ENCODE results near the gene IBA57. TPM values are rescaled to one million over a fixed set of nuclear protein-coding genes. Genes with fewer than 3 reads are reported as not detected.
"Not testable (repeated sequence)": the region's sequence is repeated elsewhere in the genome, so short reads cannot be mapped to it uniquely, and the experiment has no call there.

Gene IBA57
- total and polyA plus RNA-seq, 2 of the 8 experiments (the other 6 are each of a cell fraction or from before 2014, with no cell fraction given), result 2.6 to 5.9 TPM

DNA sequence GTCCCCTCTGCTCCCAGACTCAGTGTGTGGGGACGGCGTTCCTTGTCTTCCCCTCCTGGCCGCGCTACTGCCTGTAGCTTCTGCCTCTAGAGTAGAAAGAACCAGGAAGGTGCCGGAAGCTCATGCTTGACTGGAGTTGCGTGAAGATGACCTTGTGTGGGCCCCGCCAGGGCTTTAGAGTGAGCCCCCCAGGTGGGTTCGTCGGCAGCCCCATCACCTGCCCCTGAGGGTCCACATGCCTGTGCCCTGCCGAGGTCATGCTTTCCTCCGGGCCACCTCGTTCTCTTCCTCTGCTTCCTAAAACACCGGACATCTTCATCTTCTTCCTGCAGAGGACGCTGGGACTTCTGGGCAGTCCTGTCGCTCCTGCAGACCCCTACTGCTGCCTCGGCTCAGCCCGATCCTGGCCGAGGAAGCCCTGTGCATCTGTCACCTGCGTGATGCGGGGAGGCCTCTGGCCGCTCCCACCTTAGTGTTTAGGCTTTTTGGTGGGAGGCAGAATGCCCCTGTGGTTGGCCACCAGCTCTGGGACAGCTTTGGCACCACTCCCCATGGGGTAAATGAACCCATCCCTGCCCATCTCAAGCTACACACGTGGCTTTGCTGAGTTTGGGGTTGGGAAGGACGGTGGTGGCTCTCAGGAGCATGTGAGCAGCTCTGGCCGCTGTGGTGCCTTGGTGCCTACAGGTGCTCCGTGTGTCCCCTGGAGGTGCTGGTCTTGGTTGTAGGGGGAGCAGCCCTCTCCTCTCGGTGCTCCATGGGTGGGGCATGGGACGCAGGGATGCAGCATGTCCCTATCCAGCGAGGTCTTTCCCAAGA is 54.6 kb downstream of the IBA57 start (continued):
- TF ChIP-seq BACH1 (IDR thresholded peaks at IDR 0.05; ENCODE audit: low read length) (no peak), YY1 (IDR thresholded peaks at IDR 0.05; ENCODE audit: low read depth, low read length) (no peak), KDM4A (IDR thresholded peaks at IDR 0.05; ENCODE audit: low read depth, low read length, severe bottlenecking) (no peak), RNF2 (IDR thresholded peaks at IDR 0.05; ENCODE audit: borderline replicate concordance, low read depth, low read length, missing control alignments, poor library complexity, severe bottlenecking) (no peak), SP4 (IDR thresholded peaks at IDR 0.05; ENCODE audit: low read length) (no peak), NANOG (IDR thresholded peaks at IDR 0.05; ENCODE audit: insufficient read depth, low read depth, low read length, poor library complexity, severe bottlenecking) (no peak)
- TF ChIP-seq, protein P1, sequence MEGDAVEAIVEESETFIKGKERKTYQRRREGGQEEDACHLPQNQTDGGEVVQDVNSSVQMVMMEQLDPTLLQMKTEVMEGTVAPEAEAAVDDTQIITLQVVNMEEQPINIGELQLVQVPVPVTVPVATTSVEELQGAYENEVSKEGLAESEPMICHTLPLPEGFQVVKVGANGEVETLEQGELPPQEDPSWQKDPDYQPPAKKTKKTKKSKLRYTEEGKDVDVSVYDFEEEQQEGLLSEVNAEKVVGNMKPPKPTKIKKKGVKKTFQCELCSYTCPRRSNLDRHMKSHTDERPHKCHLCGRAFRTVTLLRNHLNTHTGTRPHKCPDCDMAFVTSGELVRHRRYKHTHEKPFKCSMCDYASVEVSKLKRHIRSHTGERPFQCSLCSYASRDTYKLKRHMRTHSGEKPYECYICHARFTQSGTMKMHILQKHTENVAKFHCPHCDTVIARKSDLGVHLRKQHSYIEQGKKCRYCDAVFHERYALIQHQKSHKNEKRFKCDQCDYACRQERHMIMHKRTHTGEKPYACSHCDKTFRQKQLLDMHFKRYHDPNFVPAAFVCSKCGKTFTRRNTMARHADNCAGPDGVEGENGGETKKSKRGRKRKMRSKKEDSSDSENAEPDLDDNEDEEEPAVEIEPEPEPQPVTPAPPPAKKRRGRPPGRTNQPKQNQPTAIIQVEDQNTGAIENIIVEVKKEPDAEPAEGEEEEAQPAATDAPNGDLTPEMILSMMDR (IDR thresholded peaks at IDR 0.05; ENCODE audit: control extremely low read depth in 1 of 3, insufficient read depth in 1 of 3, low read depth in 1 of 3, low read length in 3 of 3), result no peak

DNA sequence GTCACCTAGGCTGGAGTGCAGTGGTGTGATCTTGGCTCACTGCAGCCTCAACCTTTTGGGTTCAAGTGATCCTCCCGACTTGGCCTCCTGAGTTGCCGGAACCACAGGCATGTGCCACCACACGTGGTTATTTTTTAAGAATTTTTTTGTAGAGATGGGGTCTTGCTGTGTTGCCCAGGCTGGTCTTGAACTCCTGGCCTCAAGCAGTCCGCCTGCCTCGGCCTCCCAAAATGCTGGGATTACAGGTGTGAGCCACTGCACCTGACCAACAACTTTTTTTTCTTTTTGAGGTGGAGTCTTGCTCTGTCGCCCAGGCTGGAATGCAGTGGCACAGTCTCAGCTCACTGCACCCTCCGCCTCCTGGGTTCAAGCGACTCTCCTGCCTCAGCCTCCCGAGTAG is 55.5 kb downstream of the IBA57 start:
- H2BK15ac ChIP-seq (ENCODE audit: low read length); H2AFZ ChIP-seq (ENCODE audit: low read length); H2BK20ac ChIP-seq (ENCODE audit: low read length); H2BK12ac ChIP-seq (ENCODE audit: low read depth, low read length); FAIRE-seq; H2BK120ac ChIP-seq (replicated peaks; ENCODE audit: low read depth, low read length); H3K4ac ChIP-seq (replicated peaks; ENCODE audit: insufficient read length, low read depth, low read length); H4K91ac ChIP-seq (replicated peaks; ENCODE audit: insufficient read length, low read length); H3K9ac ChIP-seq (replicated peaks in 1 of 4; ENCODE audit: extremely low read depth in 1 of 4, low read depth in 3 of 4, low read length in 3 of 4); H3K23me2 ChIP-seq (ENCODE audit: low read depth, low read length); H3K4me1 ChIP-seq (replicated peaks in 1 of 4; ENCODE audit: control insufficient read depth in 3 of 4, insufficient read depth in 4 of 4, low read length in 3 of 4); H4K5ac ChIP-seq (ENCODE audit: insufficient read length, low read depth, low read length); H3K79me1 ChIP-seq (ENCODE audit: low read depth, low read length); H3K18ac ChIP-seq (ENCODE audit: extremely low read depth, low read length); H3K56ac ChIP-seq (replicated peaks; ENCODE audit: insufficient read length, low read depth, low read length); H3K9me3 ChIP-seq (ENCODE audit: insufficient read depth in 2 of 2, low read depth in 1 of 2, low read length in 1 of 2); H3K14ac ChIP-seq (ENCODE audit: insufficient read length); DNase-seq (ENCODE audit: low read depth in 1 of 2, low spot score in 2 of 2); H3K79me2 ChIP-seq (ENCODE audit: control insufficient read depth in 1 of 2, insufficient read depth in 2 of 2, low read length in 2 of 2); POLR2A ChIA-PET (ENCODE audit: partially characterized antibody); H2AK5ac ChIP-seq (ENCODE audit: low read depth, low read length); H4K8ac ChIP-seq (ENCODE audit: extremely low read depth, insufficient read depth, low read length); H2BK5ac ChIP-seq (ENCODE audit: low read depth, low read length); H3K27ac ChIP-seq (ENCODE audit: low read depth, low read length); H3K27me3 ChIP-seq (replicated peaks in 1 of 4; ENCODE audit: control insufficient read depth in 3 of 4, extremely low read depth in 1 of 4, insufficient read depth in 3 of 4, low read length in 3 of 4); H3K4me3 ChIP-seq (ENCODE audit: extremely low read depth in 1 of 4, insufficient read depth in 2 of 4, low read depth in 3 of 4, low read length in 4 of 4); H3K23ac ChIP-seq (ENCODE audit: insufficient read length); H3K4me2 ChIP-seq (ENCODE audit: insufficient read depth in 1 of 2, low read depth in 2 of 2, low read length in 2 of 2): not testable (repeated sequence)
- H4K20me1 ChIP-seq (replicated peaks in 1 of 2; ENCODE audit: control insufficient read depth in 1 of 2, insufficient read depth in 2 of 2, low read length in 2 of 2), result peaks cover 0 to 13% of the 10 kb centered on the region in 2 experiments
- peaks cover 8 to 39% (median 30%) of the 10 kb centered on the region in 4 experiments for H3K36me3 ChIP-seq (ENCODE audit: control insufficient read depth in 2 of 4, insufficient read depth in 4 of 4, low read length in 3 of 4)
- 88% methylated on average over 9 of the region's 9 CpGs; no CpG with 5 or more reads in 1 of the 2 experiments for WGBS, 2 experiments (ENCODE audit: extremely low coverage in 1 of 2, insufficient coverage in 1 of 2, insufficient read length in 1 of 2, insufficient replicate concordance in 2 of 2, low coverage in 1 of 2, low lambda C conversion rate in 2 of 2, missing lambda C conversion rate in 1 of 2)
- CTCF ChIA-PET (ENCODE audit: partially characterized antibody), result interaction anchor here (1.6 kb wide), 1 partner anchor 11 kb away, joined by 4 read pairs; no protein-coding TSS in a partner anchor
